ENCODE data around the gene ACSM3. TPM values are rescaled to one million over a fixed set of nuclear protein-coding genes. Genes with fewer than 3 reads are reported as not detected.
"Not testable (repeated sequence)": the region's sequence is repeated elsewhere in the genome, so short reads cannot be mapped to it uniquely, and the experiment has no call there.

ACSM3 gene
- total RNA-seq, 1 experiment from 2014 or later: 1.6 TPM

DNA sequence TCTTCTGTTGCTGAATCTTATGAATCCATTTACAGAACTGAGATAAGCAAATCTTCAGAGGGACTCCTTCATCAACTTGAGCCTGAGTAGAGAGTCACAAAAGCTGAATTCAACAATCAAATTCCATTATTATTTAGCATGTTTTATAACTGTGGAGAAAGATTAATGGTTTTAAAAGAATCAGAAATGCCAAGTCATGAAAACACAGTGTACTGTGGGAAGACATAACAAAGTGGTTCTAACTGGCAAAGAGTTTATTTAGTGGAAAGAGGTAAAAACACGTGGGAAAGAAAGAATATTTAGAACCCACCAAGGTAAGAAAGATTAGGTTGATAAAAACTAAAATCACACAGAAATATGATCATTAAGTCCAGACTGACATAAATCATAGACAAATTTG lies 37.5 kb downstream of the ACSM3 start:
- no peak overlapping the region for H3K4me2 ChIP-seq (ENCODE audit: low read depth, low read length, poor library complexity, severe bottlenecking)
- peaks cover 30% of the 10 kb centered on the region; the same call in 1 of the 2 replicates for H3K36me3 ChIP-seq (ENCODE audit: insufficient read depth, low read length)
- H2AFZ ChIP-seq (ENCODE audit: low read length): no peak overlapping the region
- no peak overlapping the region for H3K27ac ChIP-seq (ENCODE audit: low read length)
- H3K27me3 ChIP-seq (ENCODE audit: low read length): no peaks in the 10 kb centered on the region
- no peaks in the 10 kb centered on the region for H4K20me1 ChIP-seq (ENCODE audit: insufficient read depth, low read depth, low read length)
- H3K79me2 ChIP-seq (ENCODE audit: low read length): peaks cover 16% of the 10 kb centered on the region
- DNase-seq: no peak
- no peaks in the 10 kb centered on the region for H3K9me3 ChIP-seq (ENCODE audit: low read length)
- H3K9me2 ChIP-seq (replicated peaks; ENCODE audit: insufficient read depth, low read length): no peaks in the 10 kb centered on the region
- H3K4me1 ChIP-seq (ENCODE audit: low read length): peaks cover 9% of the 10 kb centered on the region
- no peak overlapping the region for H3K9ac ChIP-seq (ENCODE audit: low read length)
- H3K4me3 ChIP-seq (ENCODE audit: low read length): no peak overlapping the region

- Histone ChIP-seq H3K4me1 (ENCODE audit: low read length) (peaks cover 19% of the 10 kb centered on the region), H3K79me2 (ENCODE audit: low read length) (peaks cover 32% of the 10 kb centered on the region), H3K9me3 (ENCODE audit: low read length) (no peaks in the 10 kb centered on the region), H3K9me2 (replicated peaks; ENCODE audit: insufficient read depth, low read length) (no peaks in the 10 kb centered on the region), H2AFZ (ENCODE audit: low read length) (no peak overlapping the region), H3K27ac (ENCODE audit: low read length) (no peak overlapping the region), H4K20me1 (ENCODE audit: insufficient read depth, low read depth, low read length) (no peaks in the 10 kb centered on the region), H3K27me3 (ENCODE audit: low read length) (no peaks in the 10 kb centered on the region), H3K4me3 (ENCODE audit: low read length) (no peak overlapping the region), H3K36me3 (ENCODE audit: insufficient read depth, low read length) (peaks cover 15% of the 10 kb centered on the region; the same call in 1 of the 2 replicates), H3K9ac (ENCODE audit: low read length) (no peak overlapping the region), H3K4me2 (ENCODE audit: low read depth, low read length, poor library complexity, severe bottlenecking) (no peak overlapping the region)
- DNase-seq: no peak
Observed at GRCh38 chr16:20803192-20803560, 39.4 kb downstream of the ACSM3 start.

DNA sequence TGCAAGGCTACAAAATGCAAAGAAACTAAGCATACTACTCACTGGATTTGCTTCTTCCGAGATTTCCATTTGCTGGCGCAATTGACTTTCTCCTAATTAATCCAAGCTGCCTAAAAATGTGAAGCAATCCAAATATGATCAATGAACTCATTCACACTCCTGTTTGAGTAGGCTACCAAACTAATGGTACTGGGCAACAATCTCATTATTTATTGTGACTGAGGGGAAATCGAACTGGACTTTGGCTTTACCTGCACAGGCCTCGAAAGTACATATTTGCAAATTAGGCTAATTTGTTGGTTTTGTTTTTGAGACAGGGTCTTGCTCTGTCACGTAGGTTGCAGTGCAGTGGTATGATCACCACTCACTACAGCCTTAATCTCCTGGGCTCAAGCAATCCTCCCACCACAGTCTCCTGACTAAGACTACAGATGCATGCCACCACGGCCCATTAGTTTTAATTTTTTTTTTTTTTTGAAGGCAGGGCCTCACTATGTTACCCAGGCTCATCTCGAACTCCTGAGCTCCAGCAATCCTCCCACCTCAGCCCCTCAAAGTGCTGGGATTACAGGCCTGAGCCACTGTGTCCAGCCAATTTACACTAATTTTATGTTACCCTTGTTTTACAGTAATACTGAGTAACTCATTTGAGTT lies 39.9 kb downstream of the ACSM3 start:
- H3K4me1 ChIP-seq (ENCODE audit: low read length): peaks cover 20% of the 10 kb centered on the region
- H3K79me2 ChIP-seq (ENCODE audit: low read length): peaks cover 35% of the 10 kb centered on the region
- H3K36me3 ChIP-seq (ENCODE audit: insufficient read depth, low read length): peaks cover 10% of the 10 kb centered on the region; the same call in 1 of the 2 replicates
- H3K27ac ChIP-seq (ENCODE audit: low read length): no peak overlapping the region
- no peaks in the 10 kb centered on the region for H3K9me2 ChIP-seq (replicated peaks; ENCODE audit: insufficient read depth, low read length)
- H3K4me2 ChIP-seq (ENCODE audit: low read depth, low read length, poor library complexity, severe bottlenecking): no peak overlapping the region
- H4K20me1 ChIP-seq (ENCODE audit: insufficient read depth, low read depth, low read length): no peaks in the 10 kb centered on the region
- H3K27me3 ChIP-seq (ENCODE audit: low read length): no peaks in the 10 kb centered on the region
- no peak overlapping the region for H3K4me3 ChIP-seq (ENCODE audit: low read length)
- no peak for DNase-seq
- no peak overlapping the region for H2AFZ ChIP-seq (ENCODE audit: low read length)
- H3K9ac ChIP-seq (ENCODE audit: low read length): no peak overlapping the region
- H3K9me3 ChIP-seq (ENCODE audit: low read length): no peaks in the 10 kb centered on the region

DNA sequence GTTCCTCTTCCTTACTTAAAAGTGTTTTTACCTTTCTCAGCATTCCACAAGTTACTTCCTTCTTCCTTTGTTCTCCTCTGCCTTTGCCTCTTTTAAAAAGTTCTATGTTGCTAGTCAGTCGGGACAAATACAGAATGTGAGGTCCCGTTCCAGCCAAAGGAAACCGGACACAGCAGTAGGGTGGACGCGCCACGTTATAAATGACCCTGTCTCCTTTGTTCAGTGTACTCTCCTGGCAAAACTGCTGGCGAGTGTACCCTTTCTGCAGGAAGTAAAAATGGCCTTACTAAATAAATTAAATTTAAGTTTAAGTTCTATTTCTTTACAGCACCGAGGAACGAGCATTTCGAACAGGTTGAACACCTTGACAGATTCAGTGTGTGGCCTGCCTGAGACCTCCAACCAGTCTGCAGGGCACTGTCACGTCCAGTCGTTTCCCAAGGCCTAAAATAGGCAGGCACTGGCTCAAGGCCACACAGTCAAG lies 41.9 kb downstream of the ACSM3 start:
- Histone ChIP-seq H3K4me1 (ENCODE audit: low read length) (peaks cover 20% of the 10 kb centered on the region), H3K4me3 (ENCODE audit: low read length) (peak overlapping the region; percentile 96), H2AFZ (ENCODE audit: low read length) (peak overlapping the region; percentile 83), H3K4me2 (ENCODE audit: low read depth, low read length, poor library complexity, severe bottlenecking) (peak overlapping the region; percentile 88), H3K27ac (ENCODE audit: low read length) (peak overlapping the region; percentile 86), H3K79me2 (ENCODE audit: low read length) (peaks cover 35% of the 10 kb centered on the region), H3K9ac (ENCODE audit: low read length) (peak overlapping the region; percentile 93)
- H3K27me3 ChIP-seq (ENCODE audit: low read length); H3K9me2 ChIP-seq (replicated peaks; ENCODE audit: insufficient read depth, low read length); H3K36me3 ChIP-seq (ENCODE audit: insufficient read depth, low read length); H4K20me1 ChIP-seq (ENCODE audit: insufficient read depth, low read depth, low read length); H3K9me3 ChIP-seq (ENCODE audit: low read length): not testable (repeated sequence)
- DNase-seq: peak; percentile 70

DNA sequence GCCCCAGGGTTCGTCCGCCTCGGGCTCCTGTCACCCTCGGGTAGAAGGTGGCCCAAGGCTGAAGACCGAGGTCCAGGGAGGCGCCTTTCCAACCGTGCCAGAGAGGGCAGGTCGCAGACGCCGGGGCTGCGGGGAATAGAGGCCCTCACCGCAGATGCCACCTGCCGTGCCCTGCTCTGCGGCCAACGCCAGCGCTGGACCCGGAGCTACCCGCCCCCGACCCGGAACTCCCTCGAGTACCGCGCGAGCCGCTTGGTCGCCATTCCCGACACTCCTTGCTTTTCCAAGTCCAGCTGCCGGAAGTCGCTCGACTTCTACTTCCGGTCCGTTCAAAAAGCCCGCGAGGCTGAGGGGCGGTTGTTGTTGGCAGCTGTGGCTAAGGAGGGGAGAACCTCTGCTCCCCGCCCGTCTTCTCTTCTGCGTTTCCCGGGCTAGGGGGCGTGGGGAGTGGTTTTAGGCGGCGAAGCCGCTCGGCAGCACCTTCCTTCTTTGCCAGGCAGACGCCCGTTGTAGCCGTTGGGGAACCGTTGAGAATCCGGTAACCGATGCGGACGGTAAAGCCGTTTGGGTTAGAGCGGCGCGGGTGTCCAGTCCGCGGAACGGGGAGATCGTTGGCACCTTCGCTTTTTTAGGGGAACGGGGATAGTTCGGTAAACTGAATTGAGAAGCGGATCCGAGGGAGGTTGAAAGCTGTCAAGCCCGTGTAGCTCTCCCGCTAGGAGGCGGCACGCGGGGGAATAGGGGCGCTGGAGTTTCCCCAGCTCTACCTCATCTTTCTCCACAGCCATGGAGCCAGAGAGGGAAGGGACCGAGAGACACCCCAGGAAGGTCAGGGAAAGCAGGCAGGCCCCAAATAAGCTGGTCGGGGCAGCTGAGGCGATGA lies 42.6 kb downstream of the ACSM3 start, which contains the start of the genes ERI2 and REXO5:
Gene ERI2, minus strand, starts transcription at position 305 of the 883 bp plus-strand sequence. Its CDS starts 42 bp downstream, at position 263.
Gene REXO5, plus strand, starts transcription at position 360 of the 883 bp plus-strand sequence. Its CDS starts 427 bp downstream, at position 787.
- H3K79me2 ChIP-seq (ENCODE audit: low read length): peaks cover 35% of the 10 kb centered on the region
- peak within 1 kb of the TSS; percentile 93 for H3K9ac ChIP-seq (ENCODE audit: low read length)
- H3K27ac ChIP-seq (ENCODE audit: low read length): peak within 1 kb of the TSS; percentile 86
- peak within 1 kb of the TSS; percentile 96 for H3K4me3 ChIP-seq (ENCODE audit: low read length)
- peak within 1 kb of the TSS; percentile 86 for H2AFZ ChIP-seq (ENCODE audit: low read length)
- no peaks in the 10 kb centered on the region for H3K9me3 ChIP-seq (ENCODE audit: low read length)
- H4K20me1 ChIP-seq (ENCODE audit: insufficient read depth, low read depth, low read length): no peaks in the 10 kb centered on the region
- no peaks in the 10 kb centered on the region for H3K27me3 ChIP-seq (ENCODE audit: low read length)
- peak; percentile 96 for DNase-seq
- H3K9me2 ChIP-seq (replicated peaks; ENCODE audit: insufficient read depth, low read length): no peaks in the 10 kb centered on the region
- H3K36me3 ChIP-seq (ENCODE audit: insufficient read depth, low read length): no peaks in the 10 kb centered on the region
- H3K4me1 ChIP-seq (ENCODE audit: low read length): peaks cover 20% of the 10 kb centered on the region
- H3K4me2 ChIP-seq (ENCODE audit: low read depth, low read length, poor library complexity, severe bottlenecking): peak within 1 kb of the TSS; percentile 88

DNA sequence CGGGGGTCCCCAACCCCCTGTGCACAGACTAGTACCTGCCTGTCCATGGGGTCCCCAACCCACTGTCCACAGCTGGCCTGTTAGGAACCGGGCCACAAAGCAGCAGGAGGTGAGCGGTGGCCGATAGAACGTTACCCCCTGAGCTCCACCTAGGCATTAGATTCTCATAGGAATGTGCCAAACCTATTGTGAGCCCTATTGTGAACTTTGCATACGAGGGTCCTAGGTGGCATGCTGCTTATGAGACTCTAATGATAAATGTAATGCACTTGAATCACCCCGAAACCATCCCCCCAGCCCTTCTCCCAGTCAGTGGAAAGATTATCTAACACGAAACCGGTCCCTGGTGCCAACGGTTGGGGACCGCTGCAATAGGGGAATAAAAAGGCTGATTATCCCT lies 44.0 kb downstream of the ACSM3 start:
- H3K4me2 ChIP-seq (ENCODE audit: low read depth, low read length, poor library complexity, severe bottlenecking): peak overlapping the region; percentile 88
- H3K36me3 ChIP-seq (ENCODE audit: insufficient read depth, low read length): no peaks in the 10 kb centered on the region
- peak overlapping the region; percentile 93 for H3K9ac ChIP-seq (ENCODE audit: low read length)
- H3K27me3 ChIP-seq (ENCODE audit: low read length): no peaks in the 10 kb centered on the region
- no peaks in the 10 kb centered on the region for H3K9me2 ChIP-seq (replicated peaks; ENCODE audit: insufficient read depth, low read length)
- peak overlapping the region; percentile 96 for H3K4me3 ChIP-seq (ENCODE audit: low read length)
- no peaks in the 10 kb centered on the region for H4K20me1 ChIP-seq (ENCODE audit: insufficient read depth, low read depth, low read length)
- DNase-seq: no peak
- H3K79me2 ChIP-seq (ENCODE audit: low read length): peaks cover 35% of the 10 kb centered on the region
- no peaks in the 10 kb centered on the region for H3K9me3 ChIP-seq (ENCODE audit: low read length)
- H3K4me1 ChIP-seq (ENCODE audit: low read length): peaks cover 20% of the 10 kb centered on the region
- H2AFZ ChIP-seq (ENCODE audit: low read length): no peak overlapping the region
- no peak overlapping the region for H3K27ac ChIP-seq (ENCODE audit: low read length)

DNA sequence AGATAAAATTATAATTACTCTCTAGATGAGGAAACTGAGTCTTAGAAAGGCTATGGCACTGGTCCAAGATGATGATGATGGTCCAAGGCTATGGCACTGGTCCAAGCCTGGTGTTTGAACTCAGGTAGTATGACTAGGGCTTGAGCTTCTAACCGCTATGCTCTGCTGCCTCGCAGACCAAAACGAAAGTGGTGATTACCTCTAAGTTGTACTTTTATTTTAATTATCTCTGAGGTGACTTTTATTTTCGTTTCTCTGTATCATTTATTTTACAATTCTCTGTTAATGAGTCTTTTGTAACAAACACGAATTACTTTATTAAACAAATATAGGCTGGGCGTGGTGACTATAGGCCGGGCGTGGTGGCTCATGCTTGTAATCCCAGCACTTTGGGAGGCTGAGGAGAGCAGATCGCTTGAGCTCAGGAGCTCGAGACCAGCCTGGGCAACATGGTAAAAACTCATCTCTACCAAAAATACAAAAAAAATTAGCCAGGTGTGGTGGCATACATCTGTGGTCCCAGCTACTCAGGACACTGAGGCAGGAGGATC lies 48.1 kb downstream of the ACSM3 start:
- Histone ChIP-seq H3K27ac (ENCODE audit: low read length) (no peak overlapping the region), H3K36me3 (ENCODE audit: insufficient read depth, low read length) (peaks cover 6% of the 10 kb centered on the region; the same call in 1 of the 2 replicates), H3K79me2 (ENCODE audit: low read length) (peaks cover 14% of the 10 kb centered on the region), H4K20me1 (ENCODE audit: insufficient read depth, low read depth, low read length) (no peaks in the 10 kb centered on the region), H3K9me2 (replicated peaks; ENCODE audit: insufficient read depth, low read length) (no peaks in the 10 kb centered on the region), H3K4me3 (ENCODE audit: low read length) (no peak overlapping the region), H3K4me2 (ENCODE audit: low read depth, low read length, poor library complexity, severe bottlenecking) (no peak overlapping the region), H3K9me3 (ENCODE audit: low read length) (no peaks in the 10 kb centered on the region), H3K27me3 (ENCODE audit: low read length) (no peaks in the 10 kb centered on the region), H3K4me1 (ENCODE audit: low read length) (peaks cover 11% of the 10 kb centered on the region), H3K9ac (ENCODE audit: low read length) (no peak overlapping the region), H2AFZ (ENCODE audit: low read length) (no peak overlapping the region)
- DNase-seq: no peak

- Histone ChIP-seq H3K27me3 (ENCODE audit: low read length) (no peaks in the 10 kb centered on the region), H3K27ac (ENCODE audit: low read length) (no peak overlapping the region), H3K36me3 (ENCODE audit: insufficient read depth, low read length) (peaks cover 6% of the 10 kb centered on the region; the same call in 1 of the 2 replicates), H3K4me2 (ENCODE audit: low read depth, low read length, poor library complexity, severe bottlenecking) (no peak overlapping the region), H4K20me1 (ENCODE audit: insufficient read depth, low read depth, low read length) (no peaks in the 10 kb centered on the region), H3K9me3 (ENCODE audit: low read length) (no peaks in the 10 kb centered on the region), H3K9ac (ENCODE audit: low read length) (no peak overlapping the region), H3K79me2 (ENCODE audit: low read length) (peaks cover 9% of the 10 kb centered on the region), H3K9me2 (replicated peaks; ENCODE audit: insufficient read depth, low read length) (no peaks in the 10 kb centered on the region), H3K4me1 (ENCODE audit: low read length) (peaks cover 7% of the 10 kb centered on the region), H2AFZ (ENCODE audit: low read length) (no peak overlapping the region), H3K4me3 (ENCODE audit: low read length) (no peak overlapping the region)
- DNase-seq: no peak
Observed at GRCh38 chr16:20812510-20812909, 48.7 kb downstream of the ACSM3 start.
